GM18507 (cell line): ENCODE measurements around the gene MYO15B.

Source experiments
- DNase-seq: peaks from one replicate; pipeline ENCODE4 v3.0.0; 2011; ENCODE audit warnings: low read depth; ENCODE audit not compliant: insufficient read length; ENCODE audit errors: extremely low spot score
- FAIRE-seq: peaks from 2 replicates; lab custom pipeline; 2011; peaks lifted over from hg19 to GRCh38; lab: Jason Lieb, UNC

The MYO15B gene

DNA sequence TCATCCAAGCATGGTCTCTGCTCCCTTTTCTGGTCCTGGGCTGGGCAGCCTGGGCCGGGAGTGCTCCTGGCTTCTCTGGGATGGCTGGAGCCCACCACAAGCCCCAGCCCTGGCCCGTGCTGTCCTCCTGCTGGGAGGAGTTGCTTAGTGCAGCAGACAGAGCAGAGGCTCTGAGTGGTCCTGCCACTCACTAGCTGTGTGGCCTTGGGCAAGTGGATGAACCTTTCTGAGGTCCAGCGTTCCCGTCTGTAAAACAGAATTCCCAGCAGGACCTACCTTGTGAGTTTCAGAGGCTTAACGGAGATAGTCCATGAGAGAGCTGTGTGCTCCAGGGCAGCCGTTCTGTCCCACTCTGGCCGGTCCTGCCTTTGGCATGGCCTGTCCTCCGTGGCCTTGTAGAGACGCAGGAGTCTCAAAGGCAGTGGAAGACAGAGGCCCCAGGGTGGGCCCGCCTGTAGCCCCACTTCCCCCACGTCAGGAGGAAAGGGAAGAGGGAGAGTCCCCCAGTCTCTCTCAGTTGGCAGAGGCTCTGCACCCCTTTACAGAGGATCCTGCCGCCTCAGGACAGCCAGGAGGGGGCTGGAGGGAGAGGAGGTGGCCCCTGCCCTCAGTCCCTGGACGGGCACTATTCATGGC lies 7.8 kb downstream of the MYO15B start:
- DNase-seq (no peak), FAIRE-seq (no peak)

GRCh38 chr17:75595920-75596313 lies 8.3 kb downstream of the MYO15B start:
- FAIRE-seq (no peak), DNase-seq (no peak)

DNA sequence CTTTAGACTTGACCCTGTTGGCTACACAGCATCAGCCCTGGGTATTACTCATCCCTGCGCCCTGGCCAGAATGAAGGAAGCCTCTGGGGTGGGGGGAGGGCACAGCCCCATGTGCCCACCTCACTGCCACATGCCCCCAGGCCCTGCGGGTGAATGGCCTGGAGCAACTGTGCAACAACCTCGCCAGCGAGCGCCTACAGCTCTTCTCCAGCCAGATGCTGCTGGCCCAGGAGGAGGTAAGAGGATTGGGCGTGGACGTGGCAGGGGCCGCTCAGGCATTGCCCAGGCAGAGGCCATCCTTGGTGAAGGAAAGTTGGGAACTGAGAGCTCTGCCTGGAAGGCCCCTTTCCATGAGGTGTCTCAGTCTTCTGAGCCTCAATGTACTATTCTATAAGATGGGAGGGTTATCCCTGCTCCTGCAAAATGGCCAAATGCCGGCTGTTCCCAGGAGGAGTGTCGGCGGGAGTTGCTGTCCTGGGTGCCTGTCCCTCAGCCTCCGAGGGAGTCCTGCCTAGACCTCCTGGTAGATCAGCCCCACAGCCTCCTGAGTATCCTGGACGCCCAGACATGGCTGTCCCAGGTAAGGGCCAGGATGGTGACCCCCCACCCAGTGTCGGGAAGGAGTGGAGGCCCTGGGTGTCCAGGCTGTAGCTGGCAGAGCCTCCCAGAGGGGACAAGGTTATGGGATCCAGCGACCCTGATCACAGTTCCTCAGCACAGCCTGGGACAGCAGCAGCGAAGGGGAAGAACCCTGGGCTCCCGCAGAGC lies 8.9 kb downstream of the MYO15B start:
- DNase-seq = no peak

GRCh38 chr17:75601057-75601987 lies 13.7 kb downstream of the MYO15B start:
- peak; percentile 69 for FAIRE-seq

More for the DNA sequence above, 8.9 kb downstream of the MYO15B start:
- FAIRE-seq = no peak

DNA sequence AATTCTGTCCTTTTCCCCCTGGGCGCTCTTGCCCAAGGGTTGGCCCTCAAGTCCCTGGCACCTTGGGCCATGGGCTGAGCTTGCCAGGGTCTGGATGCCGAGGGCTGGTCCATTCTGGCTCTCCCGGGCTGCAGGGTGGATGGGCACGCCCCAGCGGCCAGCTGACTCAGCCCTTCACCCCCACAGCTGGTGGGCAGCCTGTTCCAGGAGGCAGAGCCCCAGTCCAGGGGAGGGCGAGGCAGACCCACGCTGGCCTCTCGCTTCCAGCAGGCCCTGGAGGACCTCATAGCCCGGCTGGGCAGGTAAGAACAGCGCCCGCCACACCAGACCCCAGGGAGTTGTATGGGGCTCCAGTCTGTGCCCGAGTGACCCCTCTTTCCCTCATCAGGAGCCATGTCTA lies 15.0 kb downstream of the MYO15B start:
- DNase-seq (no peak), FAIRE-seq (no peak)

More at GRCh38 chr17:75601057-75601987, 13.7 kb downstream of the MYO15B start:
- DNase-seq = peak; percentile 45

- DNase-seq (no peak), FAIRE-seq (no peak)
These were observed 15.5 kb downstream of the MYO15B start for GRCh38 chr17:75603123-75603522.

DNA sequence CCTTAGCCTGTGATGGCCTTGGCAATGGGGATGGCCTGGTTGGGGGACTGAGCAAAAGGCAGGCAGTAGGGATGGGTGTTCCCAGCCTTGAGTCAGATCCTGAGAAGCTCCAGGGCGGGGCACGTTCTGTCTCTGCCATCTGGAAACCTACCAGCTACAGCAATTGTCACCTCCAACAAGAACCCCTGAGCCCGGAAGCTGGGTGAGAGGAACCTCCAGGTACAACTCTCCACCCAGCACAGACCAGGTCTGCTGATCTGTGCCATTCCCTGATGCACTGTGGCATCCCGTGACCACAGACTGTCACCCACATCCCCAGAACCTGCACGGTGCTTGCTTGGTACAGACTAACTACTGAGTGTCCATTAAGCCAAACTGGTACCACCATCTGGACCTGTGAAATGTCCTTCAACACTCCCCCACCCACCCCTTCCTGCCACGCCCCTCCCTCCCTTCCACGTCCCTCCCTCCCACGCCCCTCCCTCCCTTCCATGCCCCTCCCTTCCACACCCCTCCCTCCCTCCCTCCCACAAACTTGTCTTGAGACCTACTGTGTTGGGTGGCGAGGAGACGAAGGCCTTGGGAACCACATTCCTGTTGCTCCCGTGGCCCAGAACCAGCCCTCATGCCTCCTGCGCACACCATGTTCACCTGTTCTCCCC lies 16.6 kb downstream of the MYO15B start:
- DNase-seq (no peak), FAIRE-seq (no peak)

GRCh38 chr17:75605790-75606189 lies 18.2 kb downstream of the MYO15B start:
- DNase-seq = no peak
- no peak for FAIRE-seq

DNA sequence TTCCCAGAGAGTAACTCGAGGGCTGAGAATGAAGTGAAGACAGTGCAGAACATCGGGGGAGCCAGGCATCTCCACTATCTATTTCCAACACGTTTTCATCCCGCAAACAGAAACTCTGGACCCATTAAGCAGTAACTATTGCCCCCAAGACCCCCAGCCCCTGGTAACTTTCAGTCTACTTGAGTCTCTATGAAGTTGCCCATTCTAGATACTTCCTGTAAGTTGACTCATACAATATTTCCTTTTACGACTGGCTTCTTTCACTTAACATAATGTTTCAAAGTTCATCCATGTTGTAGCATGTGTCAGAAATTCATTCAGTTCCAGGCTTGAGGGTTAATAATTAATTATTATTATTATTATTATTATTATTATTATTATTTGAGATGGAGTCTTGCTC lies 19.5 kb downstream of the MYO15B start:
- FAIRE-seq = no peak
- no peak for DNase-seq

GRCh38 chr17:75610103-75610984 lies 22.7 kb downstream of the MYO15B start:
- FAIRE-seq (no peak), DNase-seq (no peak)

DNA sequence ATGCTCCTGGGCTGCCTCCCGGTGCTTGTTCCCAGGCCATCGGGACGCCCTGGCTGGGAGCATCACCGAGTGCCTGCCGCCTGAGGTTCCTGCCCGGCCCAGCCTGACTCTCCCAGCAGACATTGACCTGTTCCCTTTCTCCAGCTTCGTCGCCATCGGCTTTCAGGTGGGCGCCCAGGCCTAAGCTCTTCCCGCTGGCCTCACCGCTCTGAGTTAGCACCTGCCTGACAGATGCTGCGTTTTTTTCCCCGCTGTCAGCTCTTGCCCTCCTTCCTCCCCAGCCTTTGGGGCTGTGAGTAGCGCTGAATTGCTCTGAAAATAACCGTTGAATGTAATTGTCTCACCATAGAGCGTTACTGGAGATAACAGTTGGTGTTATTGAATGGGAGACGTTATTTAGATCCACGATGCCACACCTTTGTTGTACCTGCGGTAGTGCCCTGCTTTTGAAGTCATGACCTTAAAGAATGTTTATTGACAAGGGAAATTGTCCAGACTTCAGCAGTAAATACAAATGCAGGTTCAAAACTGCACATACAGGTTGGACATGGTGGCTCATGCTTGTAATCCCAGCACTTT lies 24.3 kb downstream of the MYO15B start:
- DNase-seq (no peak), FAIRE-seq (no peak)

DNA sequence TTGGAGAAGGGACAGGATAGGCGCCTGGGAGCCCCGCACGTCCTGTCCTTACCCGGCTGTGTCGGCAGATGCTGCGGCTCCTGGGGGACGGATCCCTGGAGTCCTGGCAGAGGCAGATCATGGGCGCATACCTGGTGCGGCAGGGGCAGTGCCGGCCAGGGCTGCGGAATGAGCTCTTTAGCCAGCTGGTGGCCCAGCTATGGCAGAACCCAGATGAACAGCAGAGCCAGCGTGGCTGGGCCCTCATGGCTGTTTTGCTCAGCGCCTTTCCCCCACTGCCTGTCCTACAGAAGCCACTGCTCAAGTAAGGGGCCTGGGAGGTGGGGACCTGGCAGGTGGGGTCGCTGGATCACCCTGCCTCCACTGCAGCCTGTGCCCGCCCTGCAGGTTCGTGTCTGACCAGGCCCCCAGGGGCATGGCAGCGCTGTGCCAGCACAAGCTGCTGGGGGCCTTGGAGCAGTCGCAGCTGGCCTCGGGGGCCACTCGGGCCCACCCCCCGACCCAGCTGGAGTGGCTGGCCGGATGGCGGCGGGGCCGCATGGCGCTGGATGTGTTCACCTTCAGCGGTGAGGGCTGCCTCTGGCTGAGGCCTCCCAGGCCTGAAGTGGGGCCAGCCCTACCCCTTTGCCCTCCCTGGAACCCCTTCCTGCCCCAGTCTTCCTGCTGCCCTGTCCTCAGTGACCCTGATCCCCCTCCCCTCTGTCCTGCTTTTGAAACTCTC lies 25.5 kb downstream of the MYO15B start:
- FAIRE-seq (no peak), DNase-seq (no peak)

GRCh38 chr17:75614006-75614405 lies 26.4 kb downstream of the MYO15B start:
- FAIRE-seq (no peak), DNase-seq (no peak)

- FAIRE-seq = no peak
- no peak for DNase-seq
These were observed 27.1 kb downstream of the MYO15B start for GRCh38 chr17:75614556-75615270.

DNA sequence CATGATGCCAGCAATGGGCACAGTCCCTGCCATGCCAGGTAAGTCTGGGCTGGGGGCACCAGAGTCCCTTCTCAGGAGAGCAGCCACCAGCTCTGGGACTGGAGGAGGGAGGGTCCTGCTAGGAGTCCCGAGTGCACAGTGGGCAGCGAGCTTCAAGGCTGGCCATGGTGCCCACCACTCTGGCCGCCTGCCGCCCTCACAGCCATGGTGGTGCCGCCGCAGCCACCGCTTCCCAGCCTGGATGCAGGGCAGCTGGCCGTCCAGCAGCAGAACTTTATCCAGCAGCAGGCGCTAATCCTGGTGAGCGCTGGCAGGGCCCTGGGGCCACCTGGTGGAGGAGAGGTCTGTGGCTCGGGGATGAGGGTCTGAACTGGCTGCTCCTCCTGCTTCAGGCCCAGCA lies 27.7 kb downstream of the MYO15B start:
- no peak for FAIRE-seq
- no peak for DNase-seq

DNA sequence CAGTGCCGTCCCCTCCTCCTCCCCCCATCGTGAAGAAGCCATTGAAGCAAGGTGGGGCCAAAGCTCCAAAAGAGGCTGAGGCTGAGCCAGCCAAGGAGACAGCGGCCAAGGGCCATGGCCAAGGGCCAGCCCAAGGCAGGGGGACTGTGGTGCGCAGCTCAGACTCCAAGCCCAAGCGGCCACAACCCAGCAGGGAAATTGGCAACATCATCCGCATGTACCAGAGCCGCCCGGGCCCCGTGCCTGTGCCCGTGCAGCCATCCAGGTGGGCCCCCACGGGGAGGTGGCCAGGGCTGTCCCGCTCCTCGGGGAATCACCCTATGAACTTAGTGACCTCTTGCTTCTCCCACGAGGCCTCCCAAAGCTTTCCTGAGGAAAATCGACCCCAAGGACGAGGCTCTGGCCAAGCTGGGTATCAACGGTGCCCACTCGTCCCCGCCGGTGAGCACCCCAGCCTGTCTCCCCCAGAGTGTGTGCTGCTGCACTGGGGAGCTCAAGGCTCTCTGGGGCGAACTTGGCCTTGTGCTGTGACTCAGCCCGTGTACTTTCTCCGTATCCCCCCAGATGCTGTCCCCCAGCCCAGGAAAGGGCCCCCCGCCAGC lies 29.0 kb downstream of the MYO15B start:
- no peak for DNase-seq
- no peak for FAIRE-seq

GRCh38 chr17:75617218-75617617 lies 29.6 kb downstream of the MYO15B start:
- FAIRE-seq = no peak

More at GRCh38 chr17:75617218-75617617, 29.6 kb downstream of the MYO15B start:
- no peak for DNase-seq
